Coronary artery (tissue), 2 donors: ENCODE measurements around the gene KRT5.

Source experiments
- DNase-seq: peaks from one replicate; pipeline ENCODE4 v3.0.0-alpha.2; 2017; ENCODE audit warnings: low spot score
- H3K27ac ChIP-seq, 2 donors: fragments of 200-600 bp; sonication (generic); one replicate each; pipeline ENCODE4 v1.5.1; 2016 to 2019
- H3K4me3 ChIP-seq: fragments of 200-600 bp; sonication (generic); 2 replicates; pipeline ENCODE4 v1.5.1; 2016; ENCODE audit warnings: mild to moderate bottlenecking, moderate library complexity
- TF ChIP-seq, protein P1 (sequence below): fragments of 200-600 bp; sonication (generic); IDR thresholded peaks from one replicate; pipeline ENCODE4 v1.5.1; 2019; ENCODE audit warnings: antibody characterized with exemption

Gene KRT5

DNA sequence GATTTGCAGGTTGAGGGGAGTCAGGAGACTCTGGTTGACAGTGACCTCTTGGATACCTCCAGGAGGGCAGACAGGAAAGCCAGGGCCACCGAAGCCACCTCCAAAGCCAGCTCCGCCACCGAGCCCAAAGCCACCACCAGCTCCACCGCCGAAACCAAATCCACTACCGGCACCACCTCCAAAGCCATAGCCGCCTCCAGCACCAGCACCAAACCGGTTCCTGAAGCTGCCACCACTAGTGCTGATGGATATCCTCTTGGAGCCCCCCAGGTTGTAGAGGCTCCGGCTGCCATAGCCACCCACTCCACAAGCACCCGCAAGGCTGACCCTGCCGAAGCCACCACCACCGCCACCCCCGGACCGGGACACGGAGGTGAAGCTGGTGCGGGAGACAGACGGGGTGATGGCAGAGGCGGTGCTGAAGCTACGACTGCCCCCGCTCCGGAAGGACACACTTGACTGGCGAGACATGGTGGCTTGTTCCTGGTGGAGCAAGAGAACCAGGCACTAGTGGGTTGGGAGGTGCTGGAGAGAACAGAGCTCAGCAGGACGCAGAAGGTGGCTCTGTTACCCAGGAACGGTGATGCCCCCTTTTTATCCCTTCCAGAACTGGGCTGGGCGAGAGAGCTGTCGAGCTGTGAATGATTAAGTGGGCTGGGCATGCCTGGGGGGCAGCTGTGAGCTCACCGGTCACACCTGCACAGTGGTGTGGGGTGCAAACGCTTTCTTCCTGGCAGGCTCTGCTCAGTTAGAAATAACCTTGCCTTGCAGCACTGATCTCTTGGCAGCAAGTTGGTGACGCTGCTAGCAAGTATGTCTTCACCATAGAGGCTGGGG, at the start of gene KRT5:
TSS of gene KRT5 (minus strand) at position 569 of the 837 bp plus-strand sequence. CDS start at position 471, 98 bp downstream.
- Histone ChIP-seq H3K4me3 (no peak within 1 kb of the TSS), H3K27ac (no peak within 1 kb of the TSS)
- TF ChIP-seq, protein P1, sequence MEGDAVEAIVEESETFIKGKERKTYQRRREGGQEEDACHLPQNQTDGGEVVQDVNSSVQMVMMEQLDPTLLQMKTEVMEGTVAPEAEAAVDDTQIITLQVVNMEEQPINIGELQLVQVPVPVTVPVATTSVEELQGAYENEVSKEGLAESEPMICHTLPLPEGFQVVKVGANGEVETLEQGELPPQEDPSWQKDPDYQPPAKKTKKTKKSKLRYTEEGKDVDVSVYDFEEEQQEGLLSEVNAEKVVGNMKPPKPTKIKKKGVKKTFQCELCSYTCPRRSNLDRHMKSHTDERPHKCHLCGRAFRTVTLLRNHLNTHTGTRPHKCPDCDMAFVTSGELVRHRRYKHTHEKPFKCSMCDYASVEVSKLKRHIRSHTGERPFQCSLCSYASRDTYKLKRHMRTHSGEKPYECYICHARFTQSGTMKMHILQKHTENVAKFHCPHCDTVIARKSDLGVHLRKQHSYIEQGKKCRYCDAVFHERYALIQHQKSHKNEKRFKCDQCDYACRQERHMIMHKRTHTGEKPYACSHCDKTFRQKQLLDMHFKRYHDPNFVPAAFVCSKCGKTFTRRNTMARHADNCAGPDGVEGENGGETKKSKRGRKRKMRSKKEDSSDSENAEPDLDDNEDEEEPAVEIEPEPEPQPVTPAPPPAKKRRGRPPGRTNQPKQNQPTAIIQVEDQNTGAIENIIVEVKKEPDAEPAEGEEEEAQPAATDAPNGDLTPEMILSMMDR = no peak
- DNase-seq = peak; percentile 63

DNA sequence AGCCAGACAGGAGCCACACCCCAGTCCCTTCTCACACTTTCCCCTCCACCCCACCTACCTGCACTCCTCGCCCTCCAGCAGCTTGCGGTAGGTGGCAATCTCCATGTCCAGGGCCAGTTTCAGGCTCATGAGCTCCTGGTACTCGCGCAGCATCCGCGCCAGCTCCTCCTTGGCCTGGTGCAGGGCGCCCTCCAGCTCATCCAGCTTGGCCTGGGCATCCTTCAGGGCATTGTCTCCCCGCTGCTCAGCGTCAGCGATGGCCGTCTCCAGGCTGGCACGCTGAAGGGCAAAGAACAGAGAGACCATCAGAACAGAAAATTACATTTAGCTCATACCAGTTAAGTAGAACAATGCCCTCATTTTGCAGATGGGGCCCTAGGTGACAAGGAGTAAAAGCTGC, 47.9 kb upstream of the KRT5 start:
- Histone ChIP-seq H3K4me3 (no peak overlapping the region), H3K27ac (no peak overlapping the region)
- DNase-seq = no peak
- TF ChIP-seq, protein P1 = no peak

DNA sequence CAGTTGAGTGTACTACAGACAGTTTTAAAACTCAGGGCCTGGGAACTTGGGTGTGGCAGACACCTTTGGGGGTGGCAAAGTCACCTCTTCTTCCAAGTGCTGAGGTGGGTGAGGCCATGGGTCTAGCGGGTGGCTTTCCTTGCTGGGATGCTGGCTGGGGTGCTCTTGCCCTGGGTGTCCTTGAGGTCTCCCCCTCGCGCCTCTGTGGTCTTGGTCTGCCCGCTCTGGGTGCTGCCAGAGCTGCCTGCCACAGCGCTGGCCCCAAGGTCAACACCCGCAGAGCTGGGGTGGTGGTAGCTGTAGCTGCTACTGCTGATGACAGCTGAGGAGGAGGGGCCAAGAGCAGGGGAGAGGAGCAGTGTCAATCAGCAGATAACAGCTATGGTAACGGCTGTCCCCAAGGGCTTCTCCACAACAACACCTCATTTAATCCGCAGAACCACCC, 46.7 kb upstream of the KRT5 start:
- no peak overlapping the region for H3K27ac ChIP-seq
- DNase-seq = no peak
- TF ChIP-seq, protein P1 = no peak
- H3K4me3 ChIP-seq = no peak overlapping the region

DNA sequence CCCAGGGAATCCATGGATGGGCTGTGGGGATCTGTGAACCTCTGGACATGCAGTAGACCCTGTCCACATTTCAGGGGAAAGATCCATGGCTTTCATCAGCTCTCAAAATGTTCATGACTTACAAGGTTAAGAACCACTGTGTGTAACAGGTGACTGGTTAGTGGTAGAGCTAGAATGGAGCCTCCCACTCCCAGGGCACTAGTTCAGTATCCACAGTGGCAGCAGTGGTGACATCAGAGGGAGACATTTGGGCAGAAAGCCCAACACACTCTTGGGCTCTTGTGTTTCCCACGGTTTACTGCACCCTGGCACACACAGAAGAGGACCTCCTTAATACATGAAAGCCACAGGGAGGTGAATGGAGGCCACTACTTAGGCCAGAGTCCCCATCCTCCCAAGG, 44.4 kb upstream of the KRT5 start:
- DNase-seq = no peak

DNA sequence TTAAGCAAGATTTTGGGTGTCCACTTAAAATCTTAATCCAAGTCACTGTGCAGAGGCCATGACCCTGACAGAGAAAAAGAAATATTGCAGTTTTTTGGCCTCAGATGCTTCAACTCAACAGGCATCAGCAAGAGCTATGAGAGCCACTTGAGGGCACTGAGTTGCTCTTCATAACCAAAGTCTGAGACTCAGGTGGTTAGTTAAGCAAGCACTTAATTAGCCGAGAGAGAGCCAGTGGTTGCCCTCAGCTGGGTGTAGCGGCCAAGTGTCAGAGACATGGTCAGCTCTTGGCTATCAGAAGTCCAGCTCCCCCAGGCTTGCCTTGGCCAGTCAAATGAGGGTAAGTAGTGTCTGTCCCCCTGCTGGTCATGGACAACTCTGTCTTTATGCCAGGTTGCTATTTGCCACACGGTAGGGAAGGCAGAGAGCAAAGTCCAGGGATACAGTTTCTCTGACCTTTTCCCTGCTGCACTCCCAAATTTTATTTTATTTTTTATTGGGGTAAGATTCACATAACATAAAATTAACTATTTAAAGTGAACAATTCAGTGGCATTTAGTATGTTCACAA, 41.8 kb upstream of the KRT5 start:
- TF ChIP-seq, protein P1 = no peak
- no peak overlapping the region for H3K27ac ChIP-seq
- no peak overlapping the region for H3K4me3 ChIP-seq
- DNase-seq = no peak

More for the DNA sequence above, 44.4 kb upstream of the KRT5 start:
- H3K4me3 ChIP-seq = no peak overlapping the region
- H3K27ac ChIP-seq = no peak overlapping the region
- TF ChIP-seq, protein P1 = no peak

DNA sequence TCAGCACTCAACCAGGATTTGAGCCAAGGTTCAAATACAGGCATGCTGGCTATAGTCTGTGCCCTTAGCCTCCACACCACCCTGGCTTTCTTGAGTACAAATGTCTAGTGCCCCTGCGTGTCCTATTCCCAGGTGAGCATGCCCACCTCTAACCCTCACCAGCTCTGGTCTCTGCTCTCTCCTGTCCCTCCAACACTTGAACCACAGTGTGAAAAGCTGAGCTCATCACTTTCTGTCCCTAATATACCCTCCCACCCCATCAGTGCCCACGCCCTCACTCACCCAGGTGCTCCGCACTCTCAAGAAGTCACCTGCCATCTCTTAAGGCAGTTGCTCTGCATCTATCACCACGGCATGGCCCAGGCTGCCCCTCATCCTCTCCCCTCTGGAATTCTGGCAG, 39.8 kb upstream of the KRT5 start:
- TF ChIP-seq, protein P1 = no peak
- Histone ChIP-seq H3K4me3 (no peak overlapping the region), H3K27ac (no peak overlapping the region)
- DNase-seq = no peak
